ENCODE results near the gene MTA1.

Gene MTA1

GRCh38 chr14:105455086-105455640 lies 35.5 kb downstream of the MTA1 start:
- Histone ChIP-seq H3K4me3 (ENCODE audit: low read length) (no peak overlapping the region), H3K9ac (ENCODE audit: low read depth, low read length) (no peak overlapping the region), H3K27ac (ENCODE audit: low read length) (no peak overlapping the region), H3K9me3 (ENCODE audit: insufficient read depth, low read depth, low read length) (no peaks in the 10 kb centered on the region), H3K27me3 (ENCODE audit: insufficient read depth, low read length) (no peaks in the 10 kb centered on the region), H3K4me1 (ENCODE audit: insufficient read depth, low read length) (no peaks in the 10 kb centered on the region), H3K36me3 (ENCODE audit: insufficient read depth, low read depth, low read length) (peaks cover 78% of the 10 kb centered on the region)

- Histone ChIP-seq H3K9ac (ENCODE audit: low read depth, low read length) (no peak overlapping the region), H3K27me3 (ENCODE audit: insufficient read depth, low read length) (no peaks in the 10 kb centered on the region), H3K4me1 (ENCODE audit: insufficient read depth, low read length) (no peaks in the 10 kb centered on the region), H3K9me3 (ENCODE audit: insufficient read depth, low read depth, low read length) (no peaks in the 10 kb centered on the region), H3K4me3 (ENCODE audit: low read length) (no peak overlapping the region), H3K36me3 (ENCODE audit: insufficient read depth, low read depth, low read length) (peaks cover 78% of the 10 kb centered on the region), H3K27ac (ENCODE audit: low read length) (no peak overlapping the region)
Measured at GRCh38 chr14:105455766-105456660, 36.4 kb downstream of the MTA1 start.

- Histone ChIP-seq H3K27me3 (ENCODE audit: insufficient read depth, low read length) (no peaks in the 10 kb centered on the region), H3K4me1 (ENCODE audit: insufficient read depth, low read length) (no peaks in the 10 kb centered on the region), H3K9me3 (ENCODE audit: insufficient read depth, low read depth, low read length) (no peaks in the 10 kb centered on the region), H3K9ac (ENCODE audit: low read depth, low read length) (no peak overlapping the region), H3K27ac (ENCODE audit: low read length) (no peak overlapping the region), H3K4me3 (ENCODE audit: low read length) (no peak overlapping the region), H3K36me3 (ENCODE audit: insufficient read depth, low read depth, low read length) (peaks cover 79% of the 10 kb centered on the region)
Measured at GRCh38 chr14:105456736-105457617, 37.4 kb downstream of the MTA1 start.

GRCh38 chr14:105458010-105458409 lies 38.4 kb downstream of the MTA1 start:
- H3K9ac ChIP-seq (ENCODE audit: low read depth, low read length): no peak overlapping the region
- H3K36me3 ChIP-seq (ENCODE audit: insufficient read depth, low read depth, low read length): peaks cover 79% of the 10 kb centered on the region

GRCh38 chr14:105458571-105458970 lies 38.9 kb downstream of the MTA1 start:
- Histone ChIP-seq H3K27me3 (ENCODE audit: insufficient read depth, low read length) (no peaks in the 10 kb centered on the region), H3K4me1 (ENCODE audit: insufficient read depth, low read length) (no peaks in the 10 kb centered on the region), H3K9ac (ENCODE audit: low read depth, low read length) (no peak overlapping the region), H3K4me3 (ENCODE audit: low read length) (no peak overlapping the region), H3K27ac (ENCODE audit: low read length) (no peak overlapping the region), H3K9me3 (ENCODE audit: insufficient read depth, low read depth, low read length) (no peaks in the 10 kb centered on the region), H3K36me3 (ENCODE audit: insufficient read depth, low read depth, low read length) (peaks cover 80% of the 10 kb centered on the region)

More at GRCh38 chr14:105458010-105458409, 38.4 kb downstream of the MTA1 start:
- Histone ChIP-seq H3K27ac (ENCODE audit: low read length) (no peak overlapping the region), H3K9me3 (ENCODE audit: insufficient read depth, low read depth, low read length) (no peaks in the 10 kb centered on the region), H3K27me3 (ENCODE audit: insufficient read depth, low read length) (no peaks in the 10 kb centered on the region), H3K4me1 (ENCODE audit: insufficient read depth, low read length) (no peaks in the 10 kb centered on the region), H3K4me3 (ENCODE audit: low read length) (no peak overlapping the region)

GRCh38 chr14:105460116-105460515 lies 40.5 kb downstream of the MTA1 start:
- Histone ChIP-seq H3K4me1 (ENCODE audit: insufficient read depth, low read length) (no peaks in the 10 kb centered on the region), H3K27ac (ENCODE audit: low read length) (no peak overlapping the region), H3K4me3 (ENCODE audit: low read length) (no peak overlapping the region), H3K36me3 (ENCODE audit: insufficient read depth, low read depth, low read length) (peaks cover 80% of the 10 kb centered on the region), H3K27me3 (ENCODE audit: insufficient read depth, low read length) (no peaks in the 10 kb centered on the region), H3K9ac (ENCODE audit: low read depth, low read length) (no peak overlapping the region), H3K9me3 (ENCODE audit: insufficient read depth, low read depth, low read length) (no peaks in the 10 kb centered on the region)

- Histone ChIP-seq H3K9ac (ENCODE audit: low read depth, low read length) (no peak overlapping the region), H3K36me3 (ENCODE audit: insufficient read depth, low read depth, low read length) (peaks cover 80% of the 10 kb centered on the region), H3K27ac (ENCODE audit: low read length) (no peak overlapping the region), H3K4me3 (ENCODE audit: low read length) (no peak overlapping the region), H3K27me3 (ENCODE audit: insufficient read depth, low read length) (no peaks in the 10 kb centered on the region), H3K9me3 (ENCODE audit: insufficient read depth, low read depth, low read length) (no peaks in the 10 kb centered on the region), H3K4me1 (ENCODE audit: insufficient read depth, low read length) (no peaks in the 10 kb centered on the region)
Measured at GRCh38 chr14:105460616-105461015, 41.0 kb downstream of the MTA1 start.

- H3K9me3 ChIP-seq (ENCODE audit: insufficient read depth, low read depth, low read length): no peaks in the 10 kb centered on the region
- H3K4me1 ChIP-seq (ENCODE audit: insufficient read depth, low read length): no peaks in the 10 kb centered on the region
- no peak overlapping the region for H3K4me3 ChIP-seq (ENCODE audit: low read length)
- H3K27me3 ChIP-seq (ENCODE audit: insufficient read depth, low read length): no peaks in the 10 kb centered on the region
- no peak overlapping the region for H3K27ac ChIP-seq (ENCODE audit: low read length)
- no peak overlapping the region for H3K9ac ChIP-seq (ENCODE audit: low read depth, low read length)
- peaks cover 77% of the 10 kb centered on the region for H3K36me3 ChIP-seq (ENCODE audit: insufficient read depth, low read depth, low read length)
Measured at GRCh38 chr14:105461903-105462302, 42.3 kb downstream of the MTA1 start.

- no peaks in the 10 kb centered on the region for H3K27me3 ChIP-seq (ENCODE audit: insufficient read depth, low read length)
- no peaks in the 10 kb centered on the region for H3K9me3 ChIP-seq (ENCODE audit: insufficient read depth, low read depth, low read length)
- H3K27ac ChIP-seq (ENCODE audit: low read length): no peak overlapping the region
- H3K4me1 ChIP-seq (ENCODE audit: insufficient read depth, low read length): no peaks in the 10 kb centered on the region
- H3K4me3 ChIP-seq (ENCODE audit: low read length): no peak overlapping the region
- peaks cover 85% of the 10 kb centered on the region for H3K36me3 ChIP-seq (ENCODE audit: insufficient read depth, low read depth, low read length)
- H3K9ac ChIP-seq (ENCODE audit: low read depth, low read length): no peak overlapping the region
Measured at GRCh38 chr14:105464501-105464900, 44.9 kb downstream of the MTA1 start.

GRCh38 chr14:105465209-105466031 lies 45.8 kb downstream of the MTA1 start:
- Histone ChIP-seq H3K9ac (ENCODE audit: low read depth, low read length) (no peak overlapping the region), H3K4me3 (ENCODE audit: low read length) (no peak overlapping the region), H3K36me3 (ENCODE audit: insufficient read depth, low read depth, low read length) (peaks cover 81% of the 10 kb centered on the region), H3K4me1 (ENCODE audit: insufficient read depth, low read length) (no peaks in the 10 kb centered on the region), H3K9me3 (ENCODE audit: insufficient read depth, low read depth, low read length) (no peaks in the 10 kb centered on the region), H3K27me3 (ENCODE audit: insufficient read depth, low read length) (no peaks in the 10 kb centered on the region), H3K27ac (ENCODE audit: low read length) (no peak overlapping the region)

All from iPS-20b (cell line).